Natural killer cell (primary cell): Measurements from ENCODE around the gene TMEM89. TPM values are rescaled to one million over a fixed set of nuclear protein-coding genes. Genes with fewer than 3 reads are reported as not detected.

Experiments used
- ATAC-seq, 3 donors: fragments of 150-1000 bp in 2 of 3; fragments of 200-7000 bp in 1 of 3; cut with Tn5 transposase; 1 replicate in 1 of 3; 2 replicates in 2 of 3; pipeline ENCODE4 v1.10.0; 2021; ENCODE audit warnings: mild to moderate bottlenecking in 2 of 3, moderate library complexity in 2 of 3
- DNase-seq, 2 donors: peaks; one replicate each; pipeline versions ENCODE4 v3.0.0 to v3.0.0-alpha.2; 2013 to 2021; ENCODE audit warnings: mixed read lengths in 1 of 2
- H3K27ac ChIP-seq: one replicate; pipeline ENCODE4 v1.5.1; 2013; ENCODE audit warnings: mild to moderate bottlenecking, low read length
- H3K27me3 ChIP-seq: one replicate; pipeline ENCODE4 v1.6.1; 2013; ENCODE audit warnings: low read length; ENCODE audit not compliant: control insufficient read depth, insufficient read depth
- H3K36me3 ChIP-seq: one replicate; pipeline ENCODE4 v1.6.1; 2013; ENCODE audit warnings: low read length; ENCODE audit not compliant: control insufficient read depth, insufficient read depth
- H3K4me1 ChIP-seq: one replicate; pipeline ENCODE4 v1.6.1; 2013; ENCODE audit warnings: low read length; ENCODE audit not compliant: control insufficient read depth, insufficient read depth
- H3K4me3 ChIP-seq: one replicate; pipeline ENCODE4 v1.5.1; 2013; ENCODE audit warnings: low read length
- H3K9me3 ChIP-seq: one replicate; pipeline ENCODE4 v1.6.1; 2013; ENCODE audit warnings: low read length; ENCODE audit not compliant: control insufficient read depth, insufficient read depth
- H3K27ac Mint-ChIP-seq, 2 donors: one replicate each; pipeline ENCODE4 v1.8.0; 2022; ENCODE audit warnings: mild to moderate bottlenecking in 2 of 2, mixed read lengths in 2 of 2, moderate library complexity in 1 of 2
- H3K27me3 Mint-ChIP-seq, 2 donors: one replicate each; pipeline ENCODE4 v1.8.0; 2022; ENCODE audit warnings: low read depth in 2 of 2, mixed read lengths in 2 of 2
- H3K36me3 Mint-ChIP-seq: one replicate; pipeline ENCODE4 v1.8.0; 2022; ENCODE audit warnings: mixed read lengths
- H3K4me1 Mint-ChIP-seq, 2 donors: one replicate each; pipeline ENCODE4 v1.8.0; 2022; ENCODE audit warnings: mixed read lengths in 2 of 2
- H3K4me3 Mint-ChIP-seq: one replicate; pipeline ENCODE4 v1.8.0; 2022; ENCODE audit warnings: mild to moderate bottlenecking, moderate library complexity, mixed read lengths
- H3K9me3 Mint-ChIP-seq, 2 donors: one replicate each; pipeline ENCODE4 v1.8.0; 2022; ENCODE audit warnings: mixed read lengths in 2 of 2
- WGBS: methylation state at CpG from one replicate; pipeline ENCODE4 v1.1.7; 2013; ENCODE audit warnings: missing lambda C conversion rate; ENCODE audit not compliant: insufficient coverage; 5-methylcytosine and 5-hydroxymethylcytosine counted together
- intact Hi-C: fragments of 100-400 bp; cut with micrococcal nuclease; formaldehyde crosslinking; loops from one replicate; pipeline ENCODE4 v1.14.2; 2022
- total RNA-seq, 4 donors: library from RNA; stranded (reverse); fragments of 120-200 nt in 1 of 4; gene quantifications; one replicate each; pipeline versions ENCODE4 v1.2.3 to v1.2.4, GENCODE V29; 2013 to 2022
- TF ChIP-seq, protein P1 (sequence below): fragments of 200-600 bp; IDR thresholded peaks from one replicate; pipeline ENCODE4 v1.8.0; 2022; ENCODE audit warnings: antibody characterized with exemption

The TMEM89 gene
- total RNA-seq, 3 donors from 2014 or later (not counting 1 experiment from before 2014, with no cell fraction given) = not detected

DNA sequence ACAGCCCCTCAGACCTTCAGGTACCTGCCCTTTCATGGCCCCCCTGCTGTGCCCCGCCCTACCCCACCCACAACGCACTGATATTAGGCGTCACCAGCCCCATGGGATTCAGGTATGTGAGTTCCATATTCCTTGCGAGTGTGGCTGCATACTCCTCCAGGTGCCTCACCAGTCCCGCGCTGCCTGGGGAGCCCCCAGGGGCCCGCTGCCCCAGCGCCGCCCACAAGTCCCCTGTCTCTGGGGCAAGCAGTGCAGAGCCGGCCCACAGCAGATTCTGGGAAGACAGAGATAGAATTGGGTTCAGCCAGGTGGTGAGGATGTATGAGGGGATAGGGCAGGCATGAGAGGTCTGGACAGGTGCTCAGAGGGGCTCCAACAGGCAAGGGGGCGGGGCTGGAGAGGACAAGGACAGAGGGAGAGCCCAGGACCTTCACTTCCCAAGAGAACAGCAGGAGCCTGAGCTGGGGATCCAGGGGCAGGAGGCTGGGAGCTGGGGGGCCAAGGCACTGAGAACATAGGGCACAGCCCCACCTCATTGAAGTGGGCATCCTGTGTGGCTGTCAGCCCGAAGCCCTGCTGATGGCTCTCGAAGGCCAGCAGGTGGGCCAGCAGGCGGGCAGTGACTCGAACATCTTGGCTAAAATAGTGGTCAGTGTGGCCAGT is 26.8 kb upstream of the TMEM89 start:
- no peaks in the 10 kb centered on the region for H3K27me3 ChIP-seq
- H3K27ac ChIP-seq = no peak overlapping the region
- ATAC-seq = no peak
- Mint-ChIP-seq H3K27me3 (peaks cover 0 to 4% of the 10 kb centered on the region in 2 donors), H3K36me3 (no peaks in the 10 kb centered on the region), H3K27ac (no peak overlapping the region), H3K9me3 (no peaks in the 10 kb centered on the region), H3K4me3 (no peak overlapping the region), H3K4me1 (no peaks in the 10 kb centered on the region)
- TF ChIP-seq, protein P1, sequence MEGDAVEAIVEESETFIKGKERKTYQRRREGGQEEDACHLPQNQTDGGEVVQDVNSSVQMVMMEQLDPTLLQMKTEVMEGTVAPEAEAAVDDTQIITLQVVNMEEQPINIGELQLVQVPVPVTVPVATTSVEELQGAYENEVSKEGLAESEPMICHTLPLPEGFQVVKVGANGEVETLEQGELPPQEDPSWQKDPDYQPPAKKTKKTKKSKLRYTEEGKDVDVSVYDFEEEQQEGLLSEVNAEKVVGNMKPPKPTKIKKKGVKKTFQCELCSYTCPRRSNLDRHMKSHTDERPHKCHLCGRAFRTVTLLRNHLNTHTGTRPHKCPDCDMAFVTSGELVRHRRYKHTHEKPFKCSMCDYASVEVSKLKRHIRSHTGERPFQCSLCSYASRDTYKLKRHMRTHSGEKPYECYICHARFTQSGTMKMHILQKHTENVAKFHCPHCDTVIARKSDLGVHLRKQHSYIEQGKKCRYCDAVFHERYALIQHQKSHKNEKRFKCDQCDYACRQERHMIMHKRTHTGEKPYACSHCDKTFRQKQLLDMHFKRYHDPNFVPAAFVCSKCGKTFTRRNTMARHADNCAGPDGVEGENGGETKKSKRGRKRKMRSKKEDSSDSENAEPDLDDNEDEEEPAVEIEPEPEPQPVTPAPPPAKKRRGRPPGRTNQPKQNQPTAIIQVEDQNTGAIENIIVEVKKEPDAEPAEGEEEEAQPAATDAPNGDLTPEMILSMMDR = no peak
- no peaks in the 10 kb centered on the region for H3K36me3 ChIP-seq
- no peak for DNase-seq
- intact Hi-C loops = no loop called here
- H3K4me3 ChIP-seq = no peak overlapping the region
- H3K9me3 ChIP-seq = no peaks in the 10 kb centered on the region
- H3K4me1 ChIP-seq = no peaks in the 10 kb centered on the region
- 91% methylated on average over 15 of the region's 15 CpGs for WGBS

GRCh38 chr3:48647714-48648113 is 26.1 kb upstream of the TMEM89 start:
- H3K4me1 ChIP-seq = no peaks in the 10 kb centered on the region
- ATAC-seq (no peak), DNase-seq (no peak)
- no peak overlapping the region for H3K4me3 ChIP-seq
- Mint-ChIP-seq H3K27ac (no peak overlapping the region), H3K4me1 (no peaks in the 10 kb centered on the region), H3K9me3 (no peaks in the 10 kb centered on the region), H3K27me3 (peaks cover 0 to 2% of the 10 kb centered on the region in 2 donors), H3K36me3 (no peaks in the 10 kb centered on the region), H3K4me3 (no peak overlapping the region)
- TF ChIP-seq, protein P1 = no peak
- H3K27me3 ChIP-seq = no peaks in the 10 kb centered on the region
- intact Hi-C loops = no loop called here
- WGBS = 94% methylated on average over 9 of the region's 9 CpGs
- no peak overlapping the region for H3K27ac ChIP-seq
- no peaks in the 10 kb centered on the region for H3K36me3 ChIP-seq
- H3K9me3 ChIP-seq = no peaks in the 10 kb centered on the region

DNA sequence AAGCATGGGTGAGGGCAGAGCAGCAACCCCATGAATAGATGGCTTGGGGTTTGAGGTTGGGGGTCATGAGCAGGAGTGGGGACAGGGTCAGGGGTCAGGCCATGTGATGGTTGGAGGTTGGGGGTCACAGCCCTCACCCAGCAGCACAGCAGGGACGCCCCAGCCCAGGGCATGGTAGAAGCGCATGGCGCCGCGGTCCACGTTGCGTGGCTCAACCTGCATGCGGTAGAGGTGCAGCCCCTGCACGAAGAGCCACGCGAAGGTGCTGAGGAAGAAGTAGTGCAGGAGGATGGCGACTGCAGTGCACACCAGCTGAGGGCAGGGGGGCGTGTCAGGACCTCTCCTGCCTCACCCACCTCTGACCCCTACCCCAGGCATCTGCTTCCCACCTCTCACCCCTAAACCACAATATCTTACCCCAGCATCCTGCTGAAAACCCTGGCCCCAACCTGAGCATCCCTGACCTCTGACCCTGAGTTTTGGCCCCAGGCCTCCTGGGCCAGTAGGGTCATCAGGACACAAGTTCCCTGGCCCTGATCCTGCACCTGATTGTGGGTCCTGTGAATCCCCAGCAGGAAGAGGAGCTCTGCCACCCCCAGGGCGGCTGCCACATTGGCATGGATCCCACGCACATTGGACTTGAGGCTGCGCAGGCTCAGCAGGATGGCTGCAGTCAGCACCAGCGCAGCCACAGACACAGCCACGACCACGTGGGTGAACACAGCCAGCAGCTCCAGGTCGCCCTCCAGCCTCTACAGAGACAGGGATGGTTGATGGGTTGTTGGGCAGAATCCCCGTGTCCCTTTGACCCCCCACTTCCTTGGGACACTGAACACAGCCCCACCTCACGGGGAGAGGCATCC is 23.6 kb upstream of the TMEM89 start:
- Mint-ChIP-seq H3K27me3 (no peaks in the 10 kb centered on the region), H3K36me3 (no peaks in the 10 kb centered on the region), H3K4me1 (no peaks in the 10 kb centered on the region), H3K4me3 (no peak overlapping the region), H3K27ac (no peak overlapping the region), H3K9me3 (no peaks in the 10 kb centered on the region)
- DNase-seq (no peak), ATAC-seq (no peak)
- no peaks in the 10 kb centered on the region for H3K4me1 ChIP-seq
- no peaks in the 10 kb centered on the region for H3K27me3 ChIP-seq
- 92% methylated on average over 22 of the region's 22 CpGs for WGBS
- no peaks in the 10 kb centered on the region for H3K9me3 ChIP-seq
- TF ChIP-seq, protein P1 = no peak
- intact Hi-C loops = no loop called here
- no peak overlapping the region for H3K27ac ChIP-seq
- H3K4me3 ChIP-seq = no peak overlapping the region
- no peaks in the 10 kb centered on the region for H3K36me3 ChIP-seq
